Astrocyte of the cerebellum (primary cell): Measurements from ENCODE around the gene MICAL1.

Source experiments
- DNase-seq: peaks from one replicate; pipeline ENCODE4 v3.0.0-alpha.2; 2011; ENCODE audit warnings: low read depth
- H3K4me3 ChIP-seq: 2 replicates; pipeline ENCODE4 v1.5.1; 2011; ENCODE audit warnings: mild to moderate bottlenecking, low read depth, low read length, moderate library complexity
- CTCF ChIP-seq: IDR thresholded peaks from 2 replicates; pipeline ENCODE4 v1.5.1; 2012; ENCODE audit warnings: low read length, low read depth, moderate library complexity, mild to moderate bottlenecking; ENCODE audit errors: missing control alignments
- in situ Hi-C: cut with HindIII; loops from 2 replicates; pipeline ENCODE4 v1.10.0; 2017; ENCODE audit warnings: low sequenced_read_pairs

The MICAL1 gene

GRCh38 chr6:109420751-109421150 is 34.8 kb downstream of the MICAL1 start:
- in situ Hi-C loops: no loop called here
- TF ChIP-seq CTCF: no peak
- no peak for DNase-seq
- no peak overlapping the region for H3K4me3 ChIP-seq

- no peak overlapping the region for H3K4me3 ChIP-seq
- DNase-seq: no peak
- TF ChIP-seq CTCF: no peak
- in situ Hi-C loops: no loop called here
Measured at GRCh38 chr6:109417646-109418045, 37.9 kb downstream of the MICAL1 start.

- in situ Hi-C loops: no loop called here
- no peak for TF ChIP-seq CTCF
- no peak for DNase-seq
- H3K4me3 ChIP-seq: no peak overlapping the region
Measured at GRCh38 chr6:109411034-109411433, 44.5 kb downstream of the MICAL1 start.

GRCh38 chr6:109406196-109406595 is 49.4 kb downstream of the MICAL1 start:
- no peak overlapping the region for H3K4me3 ChIP-seq
- in situ Hi-C loops: no loop called here
- no peak for TF ChIP-seq CTCF
- DNase-seq: no peak

GRCh38 chr6:109397020-109397419 is 58.6 kb downstream of the MICAL1 start:
- TF ChIP-seq CTCF: peak; percentile 32
- DNase-seq: no peak
- H3K4me3 ChIP-seq: no peak overlapping the region
- in situ Hi-C loops: no loop called here

GRCh38 chr6:109396046-109396718 is 59.4 kb downstream of the MICAL1 start:
- in situ Hi-C loops: no loop called here
- H3K4me3 ChIP-seq: no peak overlapping the region
- no peak for DNase-seq
- TF ChIP-seq CTCF: no peak
